ENCODE results near the gene CCNA1.

The CCNA1 gene

DNA sequence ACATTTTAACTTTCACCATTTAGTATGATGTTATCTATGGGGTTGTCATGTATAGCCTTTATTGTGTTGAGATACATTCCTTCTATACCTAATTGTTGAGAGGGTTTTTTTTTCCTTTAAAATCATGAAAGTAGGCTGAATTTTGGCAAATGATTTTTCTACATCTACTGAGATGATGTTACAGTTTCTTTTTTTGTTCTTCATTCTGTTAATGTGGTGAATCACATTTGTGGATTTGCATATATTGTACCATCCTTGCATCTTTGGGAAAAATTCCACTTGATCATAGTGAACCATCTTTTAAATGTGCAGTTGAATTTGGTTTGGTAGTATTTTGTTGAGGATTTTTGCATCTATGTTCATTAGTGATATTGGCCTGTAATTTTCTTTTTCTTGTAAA is 29.2 kb downstream of the CCNA1 start:
- no peak overlapping the region for H3K9ac ChIP-seq (ENCODE audit: low read length)
- H4K8ac ChIP-seq (ENCODE audit: low read depth, low read length) = no peak overlapping the region
- H2AFZ ChIP-seq (ENCODE audit: insufficient read depth, low read length, poor library complexity) = no peak overlapping the region
- no peak overlapping the region for H3K27ac ChIP-seq (ENCODE audit: low read depth, low read length)
- H3K4me3 ChIP-seq (ENCODE audit: low read depth, low read length) = no peak overlapping the region
- no peak overlapping the region for H3K14ac ChIP-seq (ENCODE audit: low read length)
- H3K79me1 ChIP-seq (ENCODE audit: low read length) = no peaks in the 10 kb centered on the region
- DNase-seq = no peak
- no peak overlapping the region for H3K4ac ChIP-seq (ENCODE audit: low read depth, low read length)
- no peaks in the 10 kb centered on the region for H3K36me3 ChIP-seq (ENCODE audit: control insufficient read depth in 1 of 2, insufficient read depth in 2 of 2, low read length in 2 of 2)
- H3K23ac ChIP-seq (ENCODE audit: low read length) = no peak overlapping the region
- no peaks in the 10 kb centered on the region for H3K4me1 ChIP-seq (ENCODE audit: control insufficient read depth in 1 of 2, insufficient read depth in 2 of 2, low read length in 2 of 2)
- no peak overlapping the region for H2BK12ac ChIP-seq (ENCODE audit: low read length)
- no peaks in the 10 kb centered on the region for H3K9me3 ChIP-seq (ENCODE audit: insufficient read depth, low read depth, low read length)
- H2BK120ac ChIP-seq (ENCODE audit: insufficient read depth, low read length, poor library complexity) = no peak overlapping the region
- no peaks in the 10 kb centered on the region for H3K27me3 ChIP-seq (ENCODE audit: insufficient read depth, low read length)
- H4K12ac ChIP-seq (ENCODE audit: low read depth, low read length) = no peak overlapping the region
- no peak overlapping the region for H4K91ac ChIP-seq (ENCODE audit: low read depth, low read length)
- H3K4me2 ChIP-seq (ENCODE audit: low read length) = no peak overlapping the region
- H2BK5ac ChIP-seq (ENCODE audit: low read depth, low read length, poor library complexity) = no peak overlapping the region
- H3K18ac ChIP-seq (ENCODE audit: low read length) = no peak overlapping the region
- no peak overlapping the region for H2AK5ac ChIP-seq (ENCODE audit: low read length)
- no peaks in the 10 kb centered on the region for H3K79me2 ChIP-seq (ENCODE audit: control insufficient read depth, insufficient read depth, low read length, poor library complexity)

DNA sequence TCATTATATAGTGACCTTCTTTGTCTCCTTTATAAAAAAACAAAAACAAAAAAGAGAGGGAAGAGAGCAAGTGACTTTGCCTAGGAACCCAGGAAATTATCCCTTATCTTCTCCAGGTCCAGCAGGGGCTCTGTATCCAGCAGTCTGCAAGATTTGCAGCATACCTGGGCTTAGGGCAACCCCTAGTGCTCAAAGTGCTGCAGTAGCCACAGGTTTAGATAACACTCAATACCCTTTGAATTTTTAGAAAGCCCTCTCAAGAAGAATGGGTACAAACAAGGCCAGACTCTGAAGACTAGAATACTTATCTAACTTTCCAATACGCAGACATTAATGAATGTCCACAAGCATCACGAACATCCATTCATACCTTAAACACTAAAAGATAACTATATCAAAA is 43.2 kb downstream of the CCNA1 start:
- H3K9me3 ChIP-seq (ENCODE audit: insufficient read depth, low read depth, low read length) = peaks cover 3% of the 10 kb centered on the region
- WGBS (ENCODE audit: extremely low coverage, insufficient coverage, insufficient read length) = no CpG with 5 or more reads among the region's 2 CpGs

DNA sequence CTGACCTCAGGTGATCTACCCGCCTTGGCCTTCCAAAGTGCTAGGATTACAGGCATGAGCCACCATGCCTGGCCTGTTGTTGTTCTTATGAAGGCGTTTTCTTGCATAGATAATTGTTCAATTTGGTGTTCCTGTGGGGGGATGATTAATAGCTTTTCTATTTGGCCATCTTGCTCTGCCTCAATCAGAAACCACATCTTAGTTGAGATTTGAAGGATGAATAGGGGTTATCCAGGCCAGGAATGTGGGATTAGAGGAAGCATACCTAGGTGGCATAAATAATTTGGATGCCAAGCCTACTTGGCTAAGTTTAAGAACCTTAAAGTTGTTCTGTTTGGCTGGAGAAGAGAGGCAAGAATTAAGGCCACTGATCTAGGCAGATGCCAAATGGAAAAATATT is 44.4 kb downstream of the CCNA1 start:
- H2BK120ac ChIP-seq (ENCODE audit: insufficient read depth, low read length, poor library complexity) = no peak overlapping the region
- no peak overlapping the region for H3K9ac ChIP-seq (ENCODE audit: low read length)
- H3K27ac ChIP-seq (ENCODE audit: low read depth, low read length) = no peak overlapping the region
- H4K12ac ChIP-seq (ENCODE audit: low read depth, low read length) = no peak overlapping the region
- no peaks in the 10 kb centered on the region for H3K79me1 ChIP-seq (ENCODE audit: low read length)
- no peak overlapping the region for H2AFZ ChIP-seq (ENCODE audit: insufficient read depth, low read length, poor library complexity)
- no peaks in the 10 kb centered on the region for H3K4me1 ChIP-seq (ENCODE audit: control insufficient read depth in 1 of 2, insufficient read depth in 2 of 2, low read length in 2 of 2)
- H2BK12ac ChIP-seq (ENCODE audit: low read length) = no peak overlapping the region
- H3K9me3 ChIP-seq (ENCODE audit: insufficient read depth, low read depth, low read length) = peaks cover 3% of the 10 kb centered on the region
- no peak overlapping the region for H3K23ac ChIP-seq (ENCODE audit: low read length)
- no peaks in the 10 kb centered on the region for H3K36me3 ChIP-seq (ENCODE audit: control insufficient read depth in 1 of 2, insufficient read depth in 2 of 2, low read length in 2 of 2)
- no peaks in the 10 kb centered on the region for H3K79me2 ChIP-seq (ENCODE audit: control insufficient read depth, insufficient read depth, low read length, poor library complexity)
- no peak overlapping the region for H3K18ac ChIP-seq (ENCODE audit: low read length)
- H2BK5ac ChIP-seq (ENCODE audit: low read depth, low read length, poor library complexity) = no peak overlapping the region
- no CpG with 5 or more reads among the region's 2 CpGs for WGBS (ENCODE audit: extremely low coverage, insufficient coverage, insufficient read length)
- H3K27me3 ChIP-seq (ENCODE audit: insufficient read depth, low read length) = no peaks in the 10 kb centered on the region
- H2AK5ac ChIP-seq (ENCODE audit: low read length) = no peak overlapping the region
- H3K4ac ChIP-seq (ENCODE audit: low read depth, low read length) = no peak overlapping the region
- H3K4me3 ChIP-seq (ENCODE audit: low read depth, low read length) = no peak overlapping the region
- H4K91ac ChIP-seq (ENCODE audit: low read depth, low read length) = no peak overlapping the region
- H3K4me2 ChIP-seq (ENCODE audit: low read length) = no peak overlapping the region
- no peak overlapping the region for H3K14ac ChIP-seq (ENCODE audit: low read length)
- H4K8ac ChIP-seq (ENCODE audit: low read depth, low read length) = no peak overlapping the region
- DNase-seq = peak; percentile 25 to 59

More for the DNA sequence above, 43.2 kb downstream of the CCNA1 start:
- Histone ChIP-seq H4K8ac (ENCODE audit: low read depth, low read length) (no peak overlapping the region), H3K36me3 (ENCODE audit: control insufficient read depth in 1 of 2, insufficient read depth in 2 of 2, low read length in 2 of 2) (no peaks in the 10 kb centered on the region), H2BK5ac (ENCODE audit: low read depth, low read length, poor library complexity) (no peak overlapping the region), H4K91ac (ENCODE audit: low read depth, low read length) (no peak overlapping the region), H3K14ac (ENCODE audit: low read length) (no peak overlapping the region), H3K4me1 (ENCODE audit: control insufficient read depth in 1 of 2, insufficient read depth in 2 of 2, low read length in 2 of 2) (no peaks in the 10 kb centered on the region), H3K27ac (ENCODE audit: low read depth, low read length) (no peak overlapping the region), H2BK12ac (ENCODE audit: low read length) (no peak overlapping the region), H3K79me1 (ENCODE audit: low read length) (no peaks in the 10 kb centered on the region), H3K79me2 (ENCODE audit: control insufficient read depth, insufficient read depth, low read length, poor library complexity) (no peaks in the 10 kb centered on the region), H3K23ac (ENCODE audit: low read length) (no peak overlapping the region), H3K27me3 (ENCODE audit: insufficient read depth, low read length) (no peaks in the 10 kb centered on the region), H3K4ac (ENCODE audit: low read depth, low read length) (no peak overlapping the region), H2BK120ac (ENCODE audit: insufficient read depth, low read length, poor library complexity) (no peak overlapping the region), H4K12ac (ENCODE audit: low read depth, low read length) (no peak overlapping the region), H3K9ac (ENCODE audit: low read length) (no peak overlapping the region), H2AFZ (ENCODE audit: insufficient read depth, low read length, poor library complexity) (no peak overlapping the region), H3K18ac (ENCODE audit: low read length) (no peak overlapping the region), H3K4me2 (ENCODE audit: low read length) (no peak overlapping the region), H3K4me3 (ENCODE audit: low read depth, low read length) (no peak overlapping the region), H2AK5ac (ENCODE audit: low read length) (no peak overlapping the region)
- DNase-seq = no peak

DNA sequence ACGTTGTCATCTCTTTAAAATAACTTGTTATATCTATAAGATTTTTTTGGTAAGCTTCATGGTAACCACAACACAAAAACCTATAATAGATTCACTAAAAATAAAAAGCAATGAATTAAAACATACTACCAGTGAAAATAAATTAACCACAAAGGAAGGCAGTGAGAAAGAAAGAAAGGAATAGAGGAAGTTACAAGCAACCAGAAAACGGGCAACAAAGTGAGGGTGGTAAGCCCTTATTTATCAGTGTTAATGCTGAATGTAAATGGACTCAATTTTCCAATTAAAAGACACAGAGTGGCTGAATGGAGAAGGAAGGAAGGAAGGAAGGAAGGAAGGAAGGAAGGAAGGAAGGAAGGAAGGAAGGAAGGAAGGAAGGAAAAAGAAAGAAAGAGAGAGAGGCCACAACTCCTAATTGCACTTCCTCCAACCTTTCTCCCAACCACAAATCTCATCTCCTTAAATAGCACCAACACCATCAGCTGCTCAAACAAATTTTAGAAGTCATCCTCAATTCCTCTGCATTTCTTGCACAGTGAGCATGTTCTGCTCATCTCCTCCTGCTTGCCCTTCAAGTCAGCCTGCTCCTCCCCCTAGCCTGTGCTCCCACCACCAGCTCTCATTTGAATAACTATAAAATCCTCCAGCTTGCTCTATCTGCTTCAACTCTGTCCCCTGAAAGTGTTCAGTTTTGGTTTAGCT is 48.6 kb downstream of the CCNA1 start:
- Histone ChIP-seq H3K27ac (ENCODE audit: low read depth, low read length) (no peak overlapping the region), H2BK5ac (ENCODE audit: low read depth, low read length, poor library complexity) (no peak overlapping the region), H3K36me3 (ENCODE audit: control insufficient read depth in 1 of 2, insufficient read depth in 2 of 2, low read length in 2 of 2) (no peaks in the 10 kb centered on the region), H4K12ac (ENCODE audit: low read depth, low read length) (no peak overlapping the region), H3K18ac (ENCODE audit: low read length) (no peak overlapping the region), H3K4me3 (ENCODE audit: low read depth, low read length) (no peak overlapping the region), H3K27me3 (ENCODE audit: insufficient read depth, low read length) (no peaks in the 10 kb centered on the region), H2BK120ac (ENCODE audit: insufficient read depth, low read length, poor library complexity) (no peak overlapping the region), H3K79me2 (ENCODE audit: control insufficient read depth, insufficient read depth, low read length, poor library complexity) (no peaks in the 10 kb centered on the region), H2AK5ac (ENCODE audit: low read length) (no peak overlapping the region), H4K8ac (ENCODE audit: low read depth, low read length) (no peak overlapping the region), H3K9me3 (ENCODE audit: insufficient read depth, low read depth, low read length) (no peaks in the 10 kb centered on the region), H3K9ac (ENCODE audit: low read length) (no peak overlapping the region), H4K91ac (ENCODE audit: low read depth, low read length) (no peak overlapping the region), H3K79me1 (ENCODE audit: low read length) (no peaks in the 10 kb centered on the region), H3K23ac (ENCODE audit: low read length) (no peak overlapping the region), H3K4me2 (ENCODE audit: low read length) (no peak overlapping the region), H2AFZ (ENCODE audit: insufficient read depth, low read length, poor library complexity) (no peak overlapping the region), H2BK12ac (ENCODE audit: low read length) (no peak overlapping the region), H3K4me1 (ENCODE audit: control insufficient read depth in 1 of 2, insufficient read depth in 2 of 2, low read length in 2 of 2) (no peaks in the 10 kb centered on the region), H3K14ac (ENCODE audit: low read length) (no peak overlapping the region), H3K4ac (ENCODE audit: low read depth, low read length) (no peak overlapping the region)
- DNase-seq = no peak
- WGBS (ENCODE audit: extremely low coverage, insufficient coverage, insufficient read length) = no CpG with 5 or more reads among the region's 2 CpGs

Data from trophoblast cell (in vitro differentiated cells and primary cell).